ENCODE measurements around the gene CD8B2. TPM values are rescaled to one million over a fixed set of nuclear protein-coding genes. Genes with fewer than 3 reads are reported as not detected.

CD8B2 gene
- polyA plus RNA-seq, 1 of the 3 experiments (the other 2 are of a cell fraction) = not detected

GRCh38 chr2:106546391-106546990 lies 59.3 kb downstream of the CD8B2 start:
- H3F3A ChIP-seq (replicated peaks; ENCODE audit: insufficient read depth) = no peaks in the 10 kb centered on the region
- no peaks in the 10 kb centered on the region for H3K79me2 ChIP-seq (ENCODE audit: insufficient read depth)
- no peak overlapping the region for H2AFZ ChIP-seq (ENCODE audit: low read depth)
- H3K27me3 ChIP-seq (ENCODE audit: insufficient read depth) = no peaks in the 10 kb centered on the region
- H3K27ac ChIP-seq (ENCODE audit: low read depth in 2 of 2, low read length in 1 of 2) = no peak overlapping the region
- CTCF ChIA-PET = interaction anchor here (1.4 to 6.1 kb wide), 4 partner anchors 16 to 442 kb away, joined by 7 to 46 read pairs (median 20); no protein-coding TSS in a partner anchor
- no peaks in the 10 kb centered on the region for H4K20me1 ChIP-seq (ENCODE audit: insufficient read depth)
- H3K9me2 ChIP-seq = no peaks in the 10 kb centered on the region
- 55% methylated on average over 8 of the region's 8 CpGs for WGBS (ENCODE audit: low lambda C conversion rate)
- H3K9me3 ChIP-seq = no peaks in the 10 kb centered on the region
- DNase-seq = no peak
- no peak overlapping the region for H3K9ac ChIP-seq
- POLR2A ChIA-PET = no interaction called here
- H3K36me3 ChIP-seq (replicated peaks in 1 of 2; ENCODE audit: control insufficient read depth in 1 of 2, insufficient read depth in 2 of 2, low read length in 1 of 2) = no peaks in the 10 kb centered on the region
- no peak for TF ChIP-seq REST (IDR thresholded peaks at IDR 0.05; ENCODE audit: low read depth, low read length)
- H3K4me1 ChIP-seq (ENCODE audit: control insufficient read depth in 1 of 2, insufficient read depth in 2 of 2, low read depth in 1 of 2, low read length in 1 of 2) = peaks cover 0 to 5% of the 10 kb centered on the region in 2 experiments; a peak in 1 of 4 replicates
- no peak overlapping the region for H3K4me3 ChIP-seq (ENCODE audit: low read depth in 2 of 2, low read length in 1 of 2)
- no peak overlapping the region for H3K4me2 ChIP-seq

GRCh38 chr2:106547164-106547903 lies 60.2 kb downstream of the CD8B2 start:
- WGBS (ENCODE audit: low lambda C conversion rate) = 40% methylated on average over 12 of the region's 14 CpGs
- Histone ChIP-seq H3K4me2 (no peak overlapping the region), H3K79me2 (ENCODE audit: insufficient read depth) (no peaks in the 10 kb centered on the region), H3F3A (replicated peaks; ENCODE audit: insufficient read depth) (no peaks in the 10 kb centered on the region), H3K36me3 (replicated peaks in 1 of 2; ENCODE audit: control insufficient read depth in 1 of 2, insufficient read depth in 2 of 2, low read length in 1 of 2) (no peaks in the 10 kb centered on the region), H3K9me3 (no peaks in the 10 kb centered on the region), H3K27me3 (ENCODE audit: insufficient read depth) (no peaks in the 10 kb centered on the region), H3K9ac (no peak overlapping the region), H3K4me3 (ENCODE audit: low read depth in 2 of 2, low read length in 1 of 2) (no peak overlapping the region), H4K20me1 (ENCODE audit: insufficient read depth) (no peaks in the 10 kb centered on the region), H3K4me1 (ENCODE audit: control insufficient read depth in 1 of 2, insufficient read depth in 2 of 2, low read depth in 1 of 2, low read length in 1 of 2) (peaks cover 0 to 5% of the 10 kb centered on the region in 2 experiments; a peak in 1 of 4 replicates), H2AFZ (ENCODE audit: low read depth) (no peak overlapping the region), H3K27ac (ENCODE audit: low read depth in 2 of 2, low read length in 1 of 2) (no peak overlapping the region), H3K9me2 (no peaks in the 10 kb centered on the region)
- CTCF ChIA-PET = interaction anchor here (3.2 to 6.1 kb wide), 2 partner anchors 15 to 443 kb away, joined by 26 to 46 read pairs; no protein-coding TSS in a partner anchor
- POLR2A ChIA-PET = no interaction called here
- TF ChIP-seq SIN3A (IDR thresholded peaks at IDR 0.05; ENCODE audit: borderline replicate concordance, low read depth, low read length) (no peak), USF2 (IDR thresholded peaks at IDR 0.05; ENCODE audit: borderline replicate concordance, low read depth, low read length) (no peak)
- DNase-seq = no peak

All from SK-N-SH (cell line).